Liver (tissue), 3 donors: Measurements from ENCODE around the gene IL36A.

Source experiments
- ATF3 ChIP-seq: IDR thresholded peaks from 2 replicates; pipeline ENCODE4 v1.6.1; 2016; ENCODE audit warnings: antibody characterized with exemption
- CTCF ChIP-seq: fragments of 150-350 bp; IDR thresholded peaks from 2 replicates; pipeline ENCODE4 v1.5.1; 2017; ENCODE audit warnings: improper control_type of control experiment, low read depth, low read length; ENCODE audit not compliant: missing input control
- GABPA ChIP-seq, 2 donors: IDR thresholded peaks in 1 of 2; conservative IDR thresholded peaks in 1 of 2; 2 replicates each; pipeline ENCODE4 v1.6.1; 2016; ENCODE audit warnings: antibody characterized with exemption in 2 of 2, mild to moderate bottlenecking in 1 of 2, moderate library complexity in 1 of 2
- JUND ChIP-seq, 2 donors: IDR thresholded peaks; 2 replicates each; pipeline ENCODE4 v1.6.1; 2016; ENCODE audit warnings: antibody characterized with exemption in 2 of 2
- MAX ChIP-seq: IDR thresholded peaks from 2 replicates; pipeline ENCODE4 v1.6.1; 2016; ENCODE audit warnings: antibody characterized with exemption
- RAD21 ChIP-seq, 2 donors: IDR thresholded peaks; 2 replicates each; pipeline ENCODE4 v1.6.1; 2016; ENCODE audit warnings: antibody characterized with exemption in 2 of 2, mild to moderate bottlenecking in 2 of 2
- REST ChIP-seq: IDR thresholded peaks from 2 replicates; pipeline ENCODE4 v1.6.1; 2016; ENCODE audit warnings: antibody characterized with exemption, mild to moderate bottlenecking
- SP1 ChIP-seq: IDR thresholded peaks from 2 replicates; pipeline ENCODE4 v1.6.1; 2018; ENCODE audit warnings: antibody characterized with exemption, mild to moderate bottlenecking
- TAF1 ChIP-seq: conservative IDR thresholded peaks from 2 replicates; pipeline ENCODE4 v1.6.1; 2016; ENCODE audit warnings: antibody characterized with exemption, mild to moderate bottlenecking
- YY1 ChIP-seq: IDR thresholded peaks from 2 replicates; pipeline ENCODE4 v1.6.1; 2016; ENCODE audit warnings: antibody characterized with exemption, mild to moderate bottlenecking
- ZBTB33 ChIP-seq: IDR thresholded peaks from 2 replicates; pipeline ENCODE4 v1.6.1; 2016; ENCODE audit warnings: antibody characterized with exemption
- donor health status: healthy.
- donor health status: healthy.

- no peak for TF ChIP-seq JUND (IDR thresholded peaks at IDR 0.05)
- no peak for TF ChIP-seq CTCF
- TF ChIP-seq TAF1 = no peak
- TF ChIP-seq ZBTB33 = no peak
- no peak for TF ChIP-seq REST
- no peak for TF ChIP-seq GABPA (IDR thresholded peaks at IDR 0.05 in 1 of 2, conservative IDR thresholded peaks at IDR 0.05 in 1 of 2)
- no peak for TF ChIP-seq RAD21 (IDR thresholded peaks at IDR 0.05)
- TF ChIP-seq MAX = no peak
- TF ChIP-seq YY1 = no peak
- TF ChIP-seq SP1 = no peak
- no peak for TF ChIP-seq ATF3
Observed at GRCh38 chr2:112980537-112980936, 24.7 kb upstream of the IL36A start.
